Epithelial cell of proximal tubule (primary cell): ENCODE results near the gene ZNF841. TPM values are rescaled to one million over a fixed set of nuclear protein-coding genes. Genes with fewer than 3 reads are reported as not detected.
A peak's percentile ranks its signal among the peaks of the same experiment; 100 is the strongest.
"Not testable (repeated sequence)": the region's sequence is repeated elsewhere in the genome, so short reads cannot be mapped to it uniquely, and the experiment has no call there.

Experiments used
- DNase-seq: peaks from one replicate; pipeline ENCODE4 v3.0.0-alpha.2; 2011; ENCODE audit warnings: low read depth
- H3K4me3 ChIP-seq: 2 replicates; pipeline ENCODE4 v1.5.1; 2011; ENCODE audit warnings: low read depth, mild to moderate bottlenecking, low read length
- total RNA-seq: library from RNA; depleted of rRNA; stranded (reverse); fragments of >200 nt; gene quantifications from 2 replicates; pipeline ENCODE4 v1.2.3, GENCODE V29; 2015
- TF ChIP-seq, protein P1 (sequence below): conservative IDR thresholded peaks from 2 replicates; pipeline ENCODE4 v1.5.1; 2012; ENCODE audit warnings: low read depth, mild to moderate bottlenecking, low read length

Gene ZNF841
- total RNA-seq, 1 donor from 2014 or later = 5.0 TPM

GRCh38 chr19:52028027-52028779, 67.4 kb downstream of the ZNF841 start, which contains the start of gene ZNF614:
ZNF614 (minus strand) TSS chr19:52028379; CDS start chr19:52025745, 2,634 bp downstream.
- H3K4me3 ChIP-seq = peak within 1 kb of the TSS; percentile 77
- TF ChIP-seq, protein P1, sequence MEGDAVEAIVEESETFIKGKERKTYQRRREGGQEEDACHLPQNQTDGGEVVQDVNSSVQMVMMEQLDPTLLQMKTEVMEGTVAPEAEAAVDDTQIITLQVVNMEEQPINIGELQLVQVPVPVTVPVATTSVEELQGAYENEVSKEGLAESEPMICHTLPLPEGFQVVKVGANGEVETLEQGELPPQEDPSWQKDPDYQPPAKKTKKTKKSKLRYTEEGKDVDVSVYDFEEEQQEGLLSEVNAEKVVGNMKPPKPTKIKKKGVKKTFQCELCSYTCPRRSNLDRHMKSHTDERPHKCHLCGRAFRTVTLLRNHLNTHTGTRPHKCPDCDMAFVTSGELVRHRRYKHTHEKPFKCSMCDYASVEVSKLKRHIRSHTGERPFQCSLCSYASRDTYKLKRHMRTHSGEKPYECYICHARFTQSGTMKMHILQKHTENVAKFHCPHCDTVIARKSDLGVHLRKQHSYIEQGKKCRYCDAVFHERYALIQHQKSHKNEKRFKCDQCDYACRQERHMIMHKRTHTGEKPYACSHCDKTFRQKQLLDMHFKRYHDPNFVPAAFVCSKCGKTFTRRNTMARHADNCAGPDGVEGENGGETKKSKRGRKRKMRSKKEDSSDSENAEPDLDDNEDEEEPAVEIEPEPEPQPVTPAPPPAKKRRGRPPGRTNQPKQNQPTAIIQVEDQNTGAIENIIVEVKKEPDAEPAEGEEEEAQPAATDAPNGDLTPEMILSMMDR = no peak
- DNase-seq = peak; percentile 52

DNA sequence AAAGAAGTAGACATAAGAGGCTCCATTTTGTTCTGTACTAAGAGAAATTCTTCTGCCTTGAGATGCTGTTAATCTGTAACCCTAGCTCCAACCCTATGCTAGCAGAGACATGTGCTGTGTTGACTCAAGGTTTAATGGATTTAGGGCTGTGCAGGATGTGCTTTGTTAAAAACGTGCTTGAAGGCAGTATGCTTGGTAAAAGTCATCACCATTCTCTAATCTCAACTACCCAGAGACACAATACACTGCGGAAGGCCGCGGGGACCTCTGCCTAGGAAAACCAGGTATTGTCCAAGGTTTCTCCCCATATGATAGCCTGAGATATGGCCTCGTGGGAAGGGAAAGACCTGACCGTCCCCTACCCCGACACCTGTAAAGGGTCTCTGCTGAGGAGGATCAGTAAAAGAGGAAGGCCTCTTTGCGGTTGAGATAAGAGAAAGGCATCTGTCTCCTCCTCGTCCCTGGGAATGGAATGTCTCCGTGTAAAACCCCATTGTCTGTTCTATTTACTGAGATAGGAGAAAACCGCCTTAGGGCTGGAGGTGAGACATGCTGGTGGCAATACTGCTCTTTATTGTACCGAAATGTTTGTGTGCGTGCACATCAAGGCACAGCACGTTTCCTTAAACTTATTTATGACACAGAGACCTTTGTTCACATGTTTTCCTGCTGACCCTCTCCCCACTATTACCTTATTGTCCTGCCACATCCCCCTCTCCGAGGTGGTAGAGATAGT, 69.1 kb downstream of the ZNF841 start:
- DNase-seq, H3K4me3 ChIP-seq: not testable (repeated sequence)

- H3K4me3 ChIP-seq, DNase-seq: not testable (repeated sequence)
Observed at GRCh38 chr19:52024478-52024877, 71.1 kb downstream of the ZNF841 start.

GRCh38 chr19:52022193-52022592, 73.4 kb downstream of the ZNF841 start:
- no peak overlapping the region for H3K4me3 ChIP-seq
- no peak for DNase-seq
- TF ChIP-seq, protein P1 = no peak

GRCh38 chr19:52020506-52020905, 75.1 kb downstream of the ZNF841 start:
- DNase-seq = no peak
- TF ChIP-seq, protein P1 = no peak
- H3K4me3 ChIP-seq = no peak overlapping the region

Other genes starting within 250 kb of the ZNF841 start
- 2.2 TPM in 2 replicates for gene ZNF577, start 207.8 kb downstream of the ZNF841 start, total RNA-seq
- 5.4 and 15.6 TPM in 2 replicates for gene ZNF649, start 190.7 kb downstream of the ZNF841 start, total RNA-seq
- gene ZNF613, start 168.3 kb downstream of the ZNF841 start, total RNA-seq = 5.5 and 8.3 TPM in 2 replicates
- 2.7 and 4.3 TPM in 2 replicates for gene ZNF350, start 108.9 kb downstream of the ZNF841 start, total RNA-seq
- 2.7 and 7.0 TPM in 2 replicates for gene ZNF615, start 87.6 kb downstream of the ZNF841 start, total RNA-seq
- gene ZNF614, start 67.4 kb downstream of the ZNF841 start, total RNA-seq = 2.5 and 5.3 TPM in 2 replicates
- gene ZNF432, start 46.9 kb downstream of the ZNF841 start, total RNA-seq = 1.6 and 2.8 TPM in 2 replicates
- gene ZNF616, start 44.2 kb upstream of the ZNF841 start, total RNA-seq = 3.5 and 3.6 TPM in 2 replicates
- 3.0 and 6.8 TPM in 2 replicates for gene ZNF836, start 75.9 kb upstream of the ZNF841 start, total RNA-seq
- gene PPP2R1A, start 94.3 kb upstream of the ZNF841 start, total RNA-seq = 329 and 367 TPM in 2 replicates
- 5.3 and 11.9 TPM in 2 replicates for gene ZNF766, start 173.8 kb upstream of the ZNF841 start, total RNA-seq
- gene ZNF480, start 201.4 kb upstream of the ZNF841 start, total RNA-seq = 8.0 and 20.8 TPM in 2 replicates
- 0.51 and 1.3 TPM in 2 replicates for gene ZNF610, start 240.5 kb upstream of the ZNF841 start, total RNA-seq